ENCODE data around the gene NXPH1.

NXPH1 gene

DNA sequence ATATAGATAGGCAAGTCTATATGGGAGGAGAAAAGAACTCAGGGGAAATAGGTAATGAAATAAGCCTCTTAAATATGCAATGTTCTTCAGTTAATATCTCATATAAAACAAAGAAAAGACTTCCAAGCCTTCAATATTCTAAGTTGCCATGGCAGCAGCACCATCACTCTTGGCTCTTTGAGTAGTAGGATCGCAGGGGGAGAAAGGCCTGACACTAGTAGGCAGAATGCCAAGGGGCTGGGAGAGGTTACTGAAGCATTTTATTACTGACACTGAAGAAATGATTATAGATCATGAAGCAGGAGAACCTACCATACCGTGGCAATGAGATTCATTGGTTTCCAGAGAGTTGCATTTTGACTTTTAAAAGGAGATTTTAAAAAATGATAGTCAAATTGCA, 193.9 kb downstream of the NXPH1 start:
- no peaks in the 10 kb centered on the region for H3K79me2 ChIP-seq (ENCODE audit: insufficient read depth, low read length)
- no peaks in the 10 kb centered on the region for H3K9me2 ChIP-seq (ENCODE audit: low read depth, low read length)
- H3K36me3 ChIP-seq (ENCODE audit: insufficient read depth, low read length) = no peaks in the 10 kb centered on the region
- no peaks in the 10 kb centered on the region for H3K9me3 ChIP-seq (ENCODE audit: low read length)
- H3K4me1 ChIP-seq (ENCODE audit: insufficient read depth, low read length, severe bottlenecking) = no peaks in the 10 kb centered on the region
- no peak overlapping the region for H3K27ac ChIP-seq (ENCODE audit: low read depth, low read length, poor library complexity, severe bottlenecking)
- H3K27me3 ChIP-seq (ENCODE audit: insufficient read depth, low read length) = no peaks in the 10 kb centered on the region
- TF ChIP-seq, protein P1, sequence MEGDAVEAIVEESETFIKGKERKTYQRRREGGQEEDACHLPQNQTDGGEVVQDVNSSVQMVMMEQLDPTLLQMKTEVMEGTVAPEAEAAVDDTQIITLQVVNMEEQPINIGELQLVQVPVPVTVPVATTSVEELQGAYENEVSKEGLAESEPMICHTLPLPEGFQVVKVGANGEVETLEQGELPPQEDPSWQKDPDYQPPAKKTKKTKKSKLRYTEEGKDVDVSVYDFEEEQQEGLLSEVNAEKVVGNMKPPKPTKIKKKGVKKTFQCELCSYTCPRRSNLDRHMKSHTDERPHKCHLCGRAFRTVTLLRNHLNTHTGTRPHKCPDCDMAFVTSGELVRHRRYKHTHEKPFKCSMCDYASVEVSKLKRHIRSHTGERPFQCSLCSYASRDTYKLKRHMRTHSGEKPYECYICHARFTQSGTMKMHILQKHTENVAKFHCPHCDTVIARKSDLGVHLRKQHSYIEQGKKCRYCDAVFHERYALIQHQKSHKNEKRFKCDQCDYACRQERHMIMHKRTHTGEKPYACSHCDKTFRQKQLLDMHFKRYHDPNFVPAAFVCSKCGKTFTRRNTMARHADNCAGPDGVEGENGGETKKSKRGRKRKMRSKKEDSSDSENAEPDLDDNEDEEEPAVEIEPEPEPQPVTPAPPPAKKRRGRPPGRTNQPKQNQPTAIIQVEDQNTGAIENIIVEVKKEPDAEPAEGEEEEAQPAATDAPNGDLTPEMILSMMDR (IDR thresholded peaks at IDR 0.05; ENCODE audit: low read length) = no peak
- H2AFZ ChIP-seq (ENCODE audit: low read length) = no peak overlapping the region
- no peaks in the 10 kb centered on the region for H3F3A ChIP-seq (ENCODE audit: insufficient read depth, low read length)
- no peak overlapping the region for H3K4me3 ChIP-seq (ENCODE audit: low read depth, low read length, poor library complexity, severe bottlenecking)
- H3K9ac ChIP-seq (ENCODE audit: low read length) = no peak overlapping the region
- no peaks in the 10 kb centered on the region for H4K20me1 ChIP-seq (ENCODE audit: insufficient read depth, low read length)
- H3K4me2 ChIP-seq (ENCODE audit: low read length) = no peak overlapping the region

DNA sequence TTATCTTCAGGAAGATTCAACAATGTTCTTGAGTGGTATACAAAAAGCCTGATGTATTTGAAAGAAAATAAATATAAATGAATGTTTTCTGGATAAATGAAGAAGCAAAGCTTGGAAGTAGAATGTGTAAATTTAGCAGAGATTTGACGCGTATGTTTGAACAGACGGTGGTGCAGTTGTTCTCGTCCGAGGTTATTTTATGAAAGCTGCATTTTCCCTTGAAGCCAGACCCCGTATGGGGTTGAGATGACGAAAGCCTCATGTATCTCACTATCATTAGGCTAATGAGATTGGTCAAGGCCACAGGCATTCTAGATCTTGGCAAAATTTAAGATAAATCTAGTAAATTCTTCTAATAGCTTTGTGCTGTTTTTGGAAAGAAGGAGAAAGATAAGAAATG, 195.2 kb downstream of the NXPH1 start:
- no peaks in the 10 kb centered on the region for H3F3A ChIP-seq (ENCODE audit: insufficient read depth, low read length)
- H3K4me1 ChIP-seq (ENCODE audit: insufficient read depth, low read length, severe bottlenecking) = no peaks in the 10 kb centered on the region
- H3K4me2 ChIP-seq (ENCODE audit: low read length) = no peak overlapping the region
- no peak overlapping the region for H2AFZ ChIP-seq (ENCODE audit: low read length)
- TF ChIP-seq, protein P1 (IDR thresholded peaks at IDR 0.05; ENCODE audit: low read length) = no peak
- no peak for TF ChIP-seq EZH2 (IDR thresholded peaks at IDR 0.05; ENCODE audit: borderline replicate concordance, low read length)
- no peaks in the 10 kb centered on the region for H4K20me1 ChIP-seq (ENCODE audit: insufficient read depth, low read length)
- H3K36me3 ChIP-seq (ENCODE audit: insufficient read depth, low read length) = no peaks in the 10 kb centered on the region
- H3K27me3 ChIP-seq (ENCODE audit: insufficient read depth, low read length) = no peaks in the 10 kb centered on the region
- H3K27ac ChIP-seq (ENCODE audit: low read depth, low read length, poor library complexity, severe bottlenecking) = no peak overlapping the region
- no peaks in the 10 kb centered on the region for H3K9me3 ChIP-seq (ENCODE audit: low read length)
- H3K79me2 ChIP-seq (ENCODE audit: insufficient read depth, low read length) = no peaks in the 10 kb centered on the region
- H3K9me2 ChIP-seq (ENCODE audit: low read depth, low read length) = no peaks in the 10 kb centered on the region
- H3K4me3 ChIP-seq (ENCODE audit: low read depth, low read length, poor library complexity, severe bottlenecking) = no peak overlapping the region
- H3K9ac ChIP-seq (ENCODE audit: low read length) = no peak overlapping the region

DNA sequence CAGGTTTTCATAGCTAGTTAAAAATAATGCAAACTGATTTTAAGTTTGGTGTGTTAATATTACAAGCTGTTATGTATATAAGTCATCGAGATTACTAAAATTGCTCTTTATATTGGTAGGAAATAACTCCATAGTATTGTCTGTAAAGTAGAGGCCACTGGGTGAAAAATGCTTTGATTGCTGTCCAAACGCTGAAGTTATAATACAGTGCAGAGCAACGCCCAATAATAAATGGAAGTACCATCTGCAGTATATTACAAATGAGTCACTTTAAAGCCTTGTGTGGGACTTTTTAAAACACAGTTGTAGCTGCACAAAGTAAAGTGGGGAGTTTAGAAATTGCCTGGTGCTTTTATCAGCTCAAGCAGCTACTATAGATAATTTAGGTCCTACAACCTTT, 196.1 kb downstream of the NXPH1 start:
- H3K36me3 ChIP-seq (ENCODE audit: insufficient read depth, low read length) = no peaks in the 10 kb centered on the region
- no peaks in the 10 kb centered on the region for H3K9me2 ChIP-seq (ENCODE audit: low read depth, low read length)
- H4K20me1 ChIP-seq (ENCODE audit: insufficient read depth, low read length) = no peaks in the 10 kb centered on the region
- H3K79me2 ChIP-seq (ENCODE audit: insufficient read depth, low read length) = no peaks in the 10 kb centered on the region
- no peak overlapping the region for H3K27ac ChIP-seq (ENCODE audit: low read depth, low read length, poor library complexity, severe bottlenecking)
- no peaks in the 10 kb centered on the region for H3K4me1 ChIP-seq (ENCODE audit: insufficient read depth, low read length, severe bottlenecking)
- H2AFZ ChIP-seq (ENCODE audit: low read length) = no peak overlapping the region
- H3F3A ChIP-seq (ENCODE audit: insufficient read depth, low read length) = no peaks in the 10 kb centered on the region
- H3K4me2 ChIP-seq (ENCODE audit: low read length) = no peak overlapping the region
- no peaks in the 10 kb centered on the region for H3K9me3 ChIP-seq (ENCODE audit: low read length)
- H3K4me3 ChIP-seq (ENCODE audit: low read depth, low read length, poor library complexity, severe bottlenecking) = no peak overlapping the region
- H3K27me3 ChIP-seq (ENCODE audit: insufficient read depth, low read length) = no peaks in the 10 kb centered on the region
- no peak overlapping the region for H3K9ac ChIP-seq (ENCODE audit: low read length)
- TF ChIP-seq, protein P1 (IDR thresholded peaks at IDR 0.05; ENCODE audit: low read length) = no peak

Data from OCI-LY1 (cell line).